Stimulated activated CD4-positive, alpha-beta T cell treated with anti-CD3 and anti-CD28 coated beads, TNF-alpha, amount 100 ng/mL, for 48 hours (primary cell): Measurements from ENCODE around the gene HGS.

Experiments used
- DNase-seq, 3 donors: peaks; one replicate each; pipeline ENCODE4 v3.0.0-alpha.2; 2020; ENCODE audit warnings: low read depth in 3 of 3

Gene HGS

GRCh38 chr17:81741049-81741593 is 57.3 kb downstream of the HGS start:
- no peak for DNase-seq

GRCh38 chr17:81741594-81742452 is 58.0 kb downstream of the HGS start:
- no peak for DNase-seq
